Measurements from ENCODE around the gene MCHR1. TPM values are rescaled to one million over a fixed set of nuclear protein-coding genes. Genes with fewer than 3 reads are reported as not detected.
"Not testable (repeated sequence)": the region's sequence is repeated elsewhere in the genome, so short reads cannot be mapped to it uniquely, and the experiment has no call there.

MCHR1 gene
- total RNA-seq, 1 donor from 2014 or later: not detected

GRCh38 chr22:40671796-40672360 is 7.4 kb upstream of the MCHR1 start:
- TF ChIP-seq CTCF (IDR thresholded peaks at IDR 0.05): no peak
- H3K4me3 ChIP-seq: no peak overlapping the region
- H3K4me1 ChIP-seq: no peaks in the 10 kb centered on the region
- H3K9me3 ChIP-seq: no peaks in the 10 kb centered on the region
- DNase-seq (no peak), ATAC-seq (no peak)
- H3K27me3 ChIP-seq: no peaks in the 10 kb centered on the region
- H3K27ac ChIP-seq: no peak overlapping the region
- intact Hi-C loops (cut with DNase I): no loop called here
- H3K36me3 ChIP-seq: no peaks in the 10 kb centered on the region

- H3K4me3 ChIP-seq: no peak overlapping the region
- intact Hi-C loops (cut with DNase I): no loop called here
- no peaks in the 10 kb centered on the region for H3K27me3 ChIP-seq
- H3K4me1 ChIP-seq: no peaks in the 10 kb centered on the region
- DNase-seq (no peak), ATAC-seq (no peak)
- H3K27ac ChIP-seq: no peak overlapping the region
- H3K36me3 ChIP-seq: no peaks in the 10 kb centered on the region
- no peak for TF ChIP-seq CTCF (IDR thresholded peaks at IDR 0.05)
- H3K9me3 ChIP-seq: no peaks in the 10 kb centered on the region
Measured at GRCh38 chr22:40673017-40673416, 6.3 kb upstream of the MCHR1 start.

GRCh38 chr22:40674274-40674673 is 5.0 kb upstream of the MCHR1 start:
- Histone ChIP-seq H3K36me3 (no peaks in the 10 kb centered on the region), H3K27me3 (peaks cover 7% of the 10 kb centered on the region), H3K27ac (peak overlapping the region; percentile 30), H3K4me1 (peaks cover 6% of the 10 kb centered on the region), H3K9me3 (no peaks in the 10 kb centered on the region), H3K4me3 (no peak overlapping the region)
- no peak for TF ChIP-seq CTCF (IDR thresholded peaks at IDR 0.05)
- intact Hi-C loops (cut with DNase I): no loop called here
- DNase-seq (no peak), ATAC-seq (peak; percentile 28)

- H3K27ac ChIP-seq; H3K36me3 ChIP-seq; ATAC-seq; H3K4me1 ChIP-seq; intact Hi-C loops (cut with DNase I); H3K27me3 ChIP-seq; DNase-seq; H3K4me3 ChIP-seq; H3K9me3 ChIP-seq: not testable (repeated sequence)
Measured at GRCh38 chr22:40676166-40676565, 3.1 kb upstream of the MCHR1 start.

GRCh38 chr22:40676644-40677043 is 2.6 kb upstream of the MCHR1 start:
- H3K36me3 ChIP-seq: no peaks in the 10 kb centered on the region
- TF ChIP-seq CTCF (IDR thresholded peaks at IDR 0.05): no peak
- peaks cover 9% of the 10 kb centered on the region for H3K27me3 ChIP-seq

GRCh38 chr22:40678493-40679248 is 613 bp upstream of the MCHR1 start:
- no peak overlapping the region for H3K27ac ChIP-seq
- no peak for TF ChIP-seq CTCF (IDR thresholded peaks at IDR 0.05)
- no peak for ATAC-seq
- H3K36me3 ChIP-seq: no peaks in the 10 kb centered on the region
- no peak for DNase-seq
- H3K9me3 ChIP-seq: no peaks in the 10 kb centered on the region
- intact Hi-C loops (cut with DNase I): no loop called here
- peaks cover 10% of the 10 kb centered on the region for H3K4me1 ChIP-seq
- peaks cover 9% of the 10 kb centered on the region for H3K27me3 ChIP-seq
- no peak overlapping the region for H3K4me3 ChIP-seq

More at GRCh38 chr22:40676644-40677043, 2.6 kb upstream of the MCHR1 start:
- H3K4me3 ChIP-seq: no peak overlapping the region
- H3K27ac ChIP-seq: no peak overlapping the region
- peaks cover 10% of the 10 kb centered on the region for H3K4me1 ChIP-seq
- ATAC-seq (no peak), DNase-seq (no peak)
- H3K9me3 ChIP-seq: no peaks in the 10 kb centered on the region
- intact Hi-C loops (cut with DNase I): no loop called here

Data from upper lobe of right lung (tissue), 1 donor.